ENCODE data around the gene TBL1XR1.

Gene TBL1XR1

GRCh38 chr3:177071496-177072156, 125.7 kb downstream of the TBL1XR1 start:
- H3K27ac ChIP-seq (ENCODE audit: low read depth, low read length, poor library complexity, severe bottlenecking): peak overlapping the region; percentile 38
- TF ChIP-seq EZH2 (IDR thresholded peaks at IDR 0.05; ENCODE audit: borderline replicate concordance, low read length): no peak
- no peak for TF ChIP-seq CTCF (IDR thresholded peaks at IDR 0.05; ENCODE audit: low read length)
- no peaks in the 10 kb centered on the region for H3F3A ChIP-seq (ENCODE audit: insufficient read depth, low read length)
- peaks cover 46% of the 10 kb centered on the region for H3K36me3 ChIP-seq (ENCODE audit: insufficient read depth, low read length)
- 0 out of 2 replicates have a peak overlapping the region, but pooled peaks have one; percentile 2 for H3K4me2 ChIP-seq (ENCODE audit: low read length)
- no peaks in the 10 kb centered on the region for H3K9me2 ChIP-seq (ENCODE audit: low read depth, low read length)
- H3K79me2 ChIP-seq (ENCODE audit: insufficient read depth, low read length): peaks cover 96% of the 10 kb centered on the region
- peaks cover 26% of the 10 kb centered on the region for H3K4me1 ChIP-seq (ENCODE audit: insufficient read depth, low read length, severe bottlenecking)
- H3K9me3 ChIP-seq (ENCODE audit: low read length): no peaks in the 10 kb centered on the region
- no peak overlapping the region for H3K9ac ChIP-seq (ENCODE audit: low read length)
- H4K20me1 ChIP-seq (ENCODE audit: insufficient read depth, low read length): no peaks in the 10 kb centered on the region
- no peak overlapping the region for H2AFZ ChIP-seq (ENCODE audit: low read length)
- no peaks in the 10 kb centered on the region for H3K27me3 ChIP-seq (ENCODE audit: insufficient read depth, low read length)
- H3K4me3 ChIP-seq (ENCODE audit: low read depth, low read length, poor library complexity, severe bottlenecking): no peak overlapping the region

GRCh38 chr3:177069514-177070329, 127.6 kb downstream of the TBL1XR1 start:
- Histone ChIP-seq H3K36me3 (ENCODE audit: insufficient read depth, low read length) (peaks cover 29% of the 10 kb centered on the region), H3K9ac (ENCODE audit: low read length) (no peak overlapping the region), H4K20me1 (ENCODE audit: insufficient read depth, low read length) (no peaks in the 10 kb centered on the region), H3K27me3 (ENCODE audit: insufficient read depth, low read length) (no peaks in the 10 kb centered on the region), H3K4me3 (ENCODE audit: low read depth, low read length, poor library complexity, severe bottlenecking) (no peak overlapping the region), H3K27ac (ENCODE audit: low read depth, low read length, poor library complexity, severe bottlenecking) (no peak overlapping the region), H3K9me2 (ENCODE audit: low read depth, low read length) (no peaks in the 10 kb centered on the region), H3K79me2 (ENCODE audit: insufficient read depth, low read length) (peaks cover 96% of the 10 kb centered on the region), H2AFZ (ENCODE audit: low read length) (no peak overlapping the region), H3F3A (ENCODE audit: insufficient read depth, low read length) (no peaks in the 10 kb centered on the region), H3K9me3 (ENCODE audit: low read length) (no peaks in the 10 kb centered on the region), H3K4me1 (ENCODE audit: insufficient read depth, low read length, severe bottlenecking) (peaks cover 26% of the 10 kb centered on the region), H3K4me2 (ENCODE audit: low read length) (no peak overlapping the region)
- no peak for TF ChIP-seq CTCF (IDR thresholded peaks at IDR 0.05; ENCODE audit: low read length)
- no peak for TF ChIP-seq EZH2 (IDR thresholded peaks at IDR 0.05; ENCODE audit: borderline replicate concordance, low read length)

DNA sequence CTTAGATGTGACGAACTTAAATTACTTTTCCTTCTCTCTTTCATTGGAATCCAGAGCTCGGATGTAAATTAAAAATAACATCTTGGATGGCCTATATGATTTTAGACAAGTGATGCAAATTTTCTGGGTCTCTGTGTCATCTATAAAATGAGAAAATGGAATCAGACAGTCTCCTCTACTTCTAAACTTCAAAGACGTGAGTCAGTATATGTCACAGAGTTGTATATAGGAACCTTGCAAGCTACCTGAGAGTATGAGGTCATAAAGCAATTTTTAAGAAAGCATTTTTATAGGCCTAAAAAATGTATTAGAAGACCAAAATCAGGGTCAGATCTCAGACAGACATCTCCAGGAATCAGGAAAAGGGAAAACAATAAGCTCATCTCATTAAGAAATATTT, 128.3 kb downstream of the TBL1XR1 start:
- H3K9me3 ChIP-seq (ENCODE audit: low read length): no peaks in the 10 kb centered on the region
- peaks cover 29% of the 10 kb centered on the region for H3K36me3 ChIP-seq (ENCODE audit: insufficient read depth, low read length)
- H2AFZ ChIP-seq (ENCODE audit: low read length): no peak overlapping the region
- no peak overlapping the region for H3K27ac ChIP-seq (ENCODE audit: low read depth, low read length, poor library complexity, severe bottlenecking)
- H3K27me3 ChIP-seq (ENCODE audit: insufficient read depth, low read length): no peaks in the 10 kb centered on the region
- H3F3A ChIP-seq (ENCODE audit: insufficient read depth, low read length): no peaks in the 10 kb centered on the region
- H3K79me2 ChIP-seq (ENCODE audit: insufficient read depth, low read length): peaks cover 97% of the 10 kb centered on the region
- peaks cover 26% of the 10 kb centered on the region for H3K4me1 ChIP-seq (ENCODE audit: insufficient read depth, low read length, severe bottlenecking)
- no peak overlapping the region for H3K4me3 ChIP-seq (ENCODE audit: low read depth, low read length, poor library complexity, severe bottlenecking)
- no peak overlapping the region for H3K4me2 ChIP-seq (ENCODE audit: low read length)
- no peak for TF ChIP-seq EZH2 (IDR thresholded peaks at IDR 0.05; ENCODE audit: borderline replicate concordance, low read length)
- no peak for TF ChIP-seq CTCF (IDR thresholded peaks at IDR 0.05; ENCODE audit: low read length)
- H3K9me2 ChIP-seq (ENCODE audit: low read depth, low read length): no peaks in the 10 kb centered on the region
- H3K9ac ChIP-seq (ENCODE audit: low read length): no peak overlapping the region
- H4K20me1 ChIP-seq (ENCODE audit: insufficient read depth, low read length): no peaks in the 10 kb centered on the region

Measured in OCI-LY1 (cell line).